Measurements from ENCODE around the gene NPHP4.

- no peak for TF ChIP-seq CTCF (IDR thresholded peaks at IDR 0.05)
- TF ChIP-seq POLR2A (IDR thresholded peaks at IDR 0.05) = no peak
These were observed 94.0 kb downstream of the NPHP4 start for GRCh38 chr1:5898266-5898665.
